Measurements from ENCODE around the gene ASCC3.

Gene ASCC3

GRCh38 chr6:100503043-100503705, 378.0 kb downstream of the ASCC3 start:
- peaks cover 3 to 6% of the 10 kb centered on the region in 2 experiments for H3K36me3 ChIP-seq (ENCODE audit: control insufficient read depth in 1 of 2, insufficient read depth in 2 of 2, low read depth in 1 of 2, low read length in 2 of 2)
- H2BK12ac ChIP-seq (ENCODE audit: low read length in 2 of 2): no peak overlapping the region
- peaks cover 5% of the 10 kb centered on the region for H3K4me1 ChIP-seq (ENCODE audit: control insufficient read depth, insufficient read depth, low read depth, low read length)
- H3K9me3 ChIP-seq (ENCODE audit: control insufficient read depth, low read length): no peaks in the 10 kb centered on the region
- no peak overlapping the region for H3K27ac ChIP-seq (ENCODE audit: low read length, poor library complexity, severe bottlenecking)
- no peak overlapping the region for H3K14ac ChIP-seq (ENCODE audit: low read length in 2 of 2)
- no peaks in the 10 kb centered on the region for H3K27me3 ChIP-seq (ENCODE audit: control insufficient read depth in 1 of 2, insufficient read depth in 1 of 2, low read length in 2 of 2)
- H3K4me3 ChIP-seq (ENCODE audit: insufficient read depth in 1 of 2, low read depth in 1 of 2, low read length in 2 of 2): no peak overlapping the region
- no peak overlapping the region for H4K8ac ChIP-seq (ENCODE audit: low read length)
- no peak for DNase-seq
- no peak overlapping the region for H2AK5ac ChIP-seq (ENCODE audit: low read length, severe bottlenecking)
- H2AFZ ChIP-seq (ENCODE audit: low read depth, low read length): no peak overlapping the region
- no peak overlapping the region for H3K23ac ChIP-seq (ENCODE audit: low read length in 2 of 2)
- no peak overlapping the region for H4K91ac ChIP-seq (ENCODE audit: low read length)
- H3K79me1 ChIP-seq (replicated peaks; ENCODE audit: low read length, poor library complexity, severe bottlenecking): no peaks in the 10 kb centered on the region
- no peak overlapping the region for H2BK5ac ChIP-seq (ENCODE audit: low read depth, low read length, poor library complexity, severe bottlenecking)
- H3K9ac ChIP-seq (ENCODE audit: low read length): no peak overlapping the region
- H2BK15ac ChIP-seq (ENCODE audit: low read depth, poor library complexity, severe bottlenecking): no peak overlapping the region
- no peak overlapping the region for H2BK120ac ChIP-seq (ENCODE audit: low read depth, low read length)
- no peak overlapping the region for H3K4ac ChIP-seq (ENCODE audit: low read depth in 1 of 2, low read length in 2 of 2)
- H3K4me2 ChIP-seq (ENCODE audit: low read length, poor library complexity, severe bottlenecking): no peak overlapping the region
- H3K18ac ChIP-seq (ENCODE audit: low read depth in 1 of 2, low read length in 2 of 2): no peak overlapping the region

- H4K91ac ChIP-seq (ENCODE audit: low read length): no peak overlapping the region
- H3K23ac ChIP-seq (ENCODE audit: low read length in 2 of 2): no peak overlapping the region
- peaks cover 7% of the 10 kb centered on the region for H3K9me3 ChIP-seq (ENCODE audit: control insufficient read depth, low read length)
- H3K4ac ChIP-seq (ENCODE audit: low read depth in 1 of 2, low read length in 2 of 2): no peak overlapping the region
- no peak overlapping the region for H3K18ac ChIP-seq (ENCODE audit: low read depth in 1 of 2, low read length in 2 of 2)
- H3K4me2 ChIP-seq (ENCODE audit: low read length, poor library complexity, severe bottlenecking): no peak overlapping the region
- no peak overlapping the region for H4K8ac ChIP-seq (ENCODE audit: low read length)
- H3K9ac ChIP-seq (ENCODE audit: low read length): no peak overlapping the region
- no peak overlapping the region for H2BK15ac ChIP-seq (ENCODE audit: low read depth, poor library complexity, severe bottlenecking)
- H2BK120ac ChIP-seq (ENCODE audit: low read depth, low read length): no peak overlapping the region
- H2AFZ ChIP-seq (ENCODE audit: low read depth, low read length): no peak overlapping the region
- no peak overlapping the region for H2AK5ac ChIP-seq (ENCODE audit: low read length, severe bottlenecking)
- H3K4me3 ChIP-seq (ENCODE audit: insufficient read depth in 1 of 2, low read depth in 1 of 2, low read length in 2 of 2): no peak overlapping the region
- no peak overlapping the region for H2BK5ac ChIP-seq (ENCODE audit: low read depth, low read length, poor library complexity, severe bottlenecking)
- 74% methylated on average over 5 of the region's 6 CpGs for WGBS
- no peaks in the 10 kb centered on the region for H3K36me3 ChIP-seq (ENCODE audit: control insufficient read depth in 1 of 2, insufficient read depth in 2 of 2, low read depth in 1 of 2, low read length in 2 of 2)
- H2BK12ac ChIP-seq (ENCODE audit: low read length in 2 of 2): no peak overlapping the region
- no peaks in the 10 kb centered on the region for H3K79me1 ChIP-seq (replicated peaks; ENCODE audit: low read length, poor library complexity, severe bottlenecking)
- no peak for DNase-seq
- peaks cover 2% of the 10 kb centered on the region for H3K4me1 ChIP-seq (ENCODE audit: control insufficient read depth, insufficient read depth, low read depth, low read length)
- H3K27me3 ChIP-seq (ENCODE audit: control insufficient read depth in 1 of 2, insufficient read depth in 1 of 2, low read length in 2 of 2): no peaks in the 10 kb centered on the region
- H3K14ac ChIP-seq (ENCODE audit: low read length in 2 of 2): no peak overlapping the region
- H3K27ac ChIP-seq (ENCODE audit: low read length, poor library complexity, severe bottlenecking): no peak overlapping the region
Measured at GRCh38 chr6:100493206-100493888, 387.8 kb downstream of the ASCC3 start.

GRCh38 chr6:100491952-100492670, 389.0 kb downstream of the ASCC3 start:
- WGBS: 69% methylated on average over 13 of the region's 13 CpGs
- Histone ChIP-seq H3K4me3 (ENCODE audit: insufficient read depth in 1 of 2, low read depth in 1 of 2, low read length in 2 of 2) (no peak overlapping the region), H3K9ac (ENCODE audit: low read length) (no peak overlapping the region), H3K36me3 (ENCODE audit: control insufficient read depth in 1 of 2, insufficient read depth in 2 of 2, low read depth in 1 of 2, low read length in 2 of 2) (no peaks in the 10 kb centered on the region), H3K23ac (ENCODE audit: low read length in 2 of 2) (no peak overlapping the region), H3K14ac (ENCODE audit: low read length in 2 of 2) (no peak overlapping the region), H2BK12ac (ENCODE audit: low read length in 2 of 2) (no peak overlapping the region), H2BK15ac (ENCODE audit: low read depth, poor library complexity, severe bottlenecking) (no peak overlapping the region), H3K4me1 (ENCODE audit: control insufficient read depth, insufficient read depth, low read depth, low read length) (peaks cover 2% of the 10 kb centered on the region), H4K8ac (ENCODE audit: low read length) (no peak overlapping the region), H3K4me2 (ENCODE audit: low read length, poor library complexity, severe bottlenecking) (no peak overlapping the region), H4K91ac (ENCODE audit: low read length) (no peak overlapping the region), H3K9me3 (ENCODE audit: control insufficient read depth, low read length) (peaks cover 7% of the 10 kb centered on the region), H3K4ac (ENCODE audit: low read depth in 1 of 2, low read length in 2 of 2) (no peak overlapping the region), H3K27ac (ENCODE audit: low read length, poor library complexity, severe bottlenecking) (no peak overlapping the region), H2AK5ac (ENCODE audit: low read length, severe bottlenecking) (no peak overlapping the region), H2BK120ac (ENCODE audit: low read depth, low read length) (no peak overlapping the region), H3K18ac (ENCODE audit: low read depth in 1 of 2, low read length in 2 of 2) (no peak overlapping the region), H3K79me1 (replicated peaks; ENCODE audit: low read length, poor library complexity, severe bottlenecking) (no peaks in the 10 kb centered on the region), H2BK5ac (ENCODE audit: low read depth, low read length, poor library complexity, severe bottlenecking) (no peak overlapping the region), H3K27me3 (ENCODE audit: control insufficient read depth in 1 of 2, insufficient read depth in 1 of 2, low read length in 2 of 2) (no peaks in the 10 kb centered on the region), H2AFZ (ENCODE audit: low read depth, low read length) (no peak overlapping the region)
- DNase-seq: no peak

GRCh38 chr6:100490065-100490464, 391.1 kb downstream of the ASCC3 start:
- Histone ChIP-seq H2AFZ (ENCODE audit: low read depth, low read length) (no peak overlapping the region), H2BK120ac (ENCODE audit: low read depth, low read length) (no peak overlapping the region), H2BK5ac (ENCODE audit: low read depth, low read length, poor library complexity, severe bottlenecking) (no peak overlapping the region), H3K36me3 (ENCODE audit: control insufficient read depth in 1 of 2, insufficient read depth in 2 of 2, low read depth in 1 of 2, low read length in 2 of 2) (no peaks in the 10 kb centered on the region), H3K23ac (ENCODE audit: low read length in 2 of 2) (no peak overlapping the region), H2BK12ac (ENCODE audit: low read length in 2 of 2) (no peak overlapping the region), H3K18ac (ENCODE audit: low read depth in 1 of 2, low read length in 2 of 2) (no peak overlapping the region), H3K4ac (ENCODE audit: low read depth in 1 of 2, low read length in 2 of 2) (no peak overlapping the region), H3K27ac (ENCODE audit: low read length, poor library complexity, severe bottlenecking) (no peak overlapping the region), H3K4me1 (ENCODE audit: control insufficient read depth, insufficient read depth, low read depth, low read length) (peaks cover 2% of the 10 kb centered on the region), H3K9ac (ENCODE audit: low read length) (no peak overlapping the region), H3K4me3 (ENCODE audit: insufficient read depth in 1 of 2, low read depth in 1 of 2, low read length in 2 of 2) (no peak overlapping the region), H3K79me1 (replicated peaks; ENCODE audit: low read length, poor library complexity, severe bottlenecking) (no peaks in the 10 kb centered on the region), H4K8ac (ENCODE audit: low read length) (no peak overlapping the region), H2AK5ac (ENCODE audit: low read length, severe bottlenecking) (no peak overlapping the region), H2BK15ac (ENCODE audit: low read depth, poor library complexity, severe bottlenecking) (no peak overlapping the region), H3K9me3 (ENCODE audit: control insufficient read depth, low read length) (no peaks in the 10 kb centered on the region), H4K91ac (ENCODE audit: low read length) (no peak overlapping the region), H3K14ac (ENCODE audit: low read length in 2 of 2) (no peak overlapping the region), H3K27me3 (ENCODE audit: control insufficient read depth in 1 of 2, insufficient read depth in 1 of 2, low read length in 2 of 2) (no peaks in the 10 kb centered on the region), H3K4me2 (ENCODE audit: low read length, poor library complexity, severe bottlenecking) (no peak overlapping the region)
- 94% methylated on average over 2 of the region's 2 CpGs for WGBS
- no peak for DNase-seq

Data from mesenchymal stem cell (in vitro differentiated cells and primary cell).